ENCODE results near the gene TEF.

TEF gene, protein sequence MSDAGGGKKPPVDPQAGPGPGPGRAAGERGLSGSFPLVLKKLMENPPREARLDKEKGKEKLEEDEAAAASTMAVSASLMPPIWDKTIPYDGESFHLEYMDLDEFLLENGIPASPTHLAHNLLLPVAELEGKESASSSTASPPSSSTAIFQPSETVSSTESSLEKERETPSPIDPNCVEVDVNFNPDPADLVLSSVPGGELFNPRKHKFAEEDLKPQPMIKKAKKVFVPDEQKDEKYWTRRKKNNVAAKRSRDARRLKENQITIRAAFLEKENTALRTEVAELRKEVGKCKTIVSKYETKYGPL

GRCh38 chr22:41381329-41382097 lies at the start of gene TEF:
Gene TEF (plus strand): TSS chr22:41381942. CDS start chr22:41382045, 103 bp downstream.
- peak; percentile 98 for DNase-seq
- in situ Hi-C loops (cut with MboI; ENCODE audit: low pct_unique_long_range_greater_than_20kb, low sequenced_read_pairs) = no loop called here

DNA sequence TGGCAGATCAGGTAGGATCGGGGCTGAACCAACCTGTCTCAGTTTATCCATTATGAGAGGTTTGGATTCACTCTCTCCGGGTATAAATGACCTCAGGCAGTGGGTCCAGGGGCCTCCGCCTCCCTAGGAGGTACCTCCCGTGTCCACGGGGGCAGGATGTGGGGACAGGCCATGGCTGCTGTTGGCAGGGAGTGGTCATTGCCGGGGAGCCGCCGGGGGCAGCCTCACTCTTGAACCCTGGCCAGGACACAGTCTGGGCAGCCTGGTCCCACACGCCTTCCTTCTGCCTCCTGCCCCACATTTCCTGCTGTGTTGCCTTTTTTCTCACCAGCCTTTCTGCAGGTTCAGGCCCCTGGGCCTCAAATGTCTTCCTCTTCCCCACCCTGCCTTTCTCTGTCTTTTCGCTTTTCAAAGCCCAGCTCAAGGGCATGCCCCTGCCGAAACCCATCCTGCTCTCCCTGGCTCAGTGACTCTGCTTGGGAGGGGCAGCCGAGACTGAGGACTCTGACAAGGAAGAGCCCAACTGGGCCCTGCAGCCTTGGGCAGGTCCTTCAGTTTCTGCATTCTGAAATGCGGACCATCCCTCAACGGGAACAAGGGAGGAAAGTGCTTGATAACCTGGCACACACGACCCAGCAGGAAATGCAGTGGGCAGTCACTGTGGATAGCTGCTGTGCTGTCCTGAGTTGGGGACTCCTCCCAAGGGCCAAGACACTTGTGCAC lies 49.4 kb upstream of the TEF start:
- DNase-seq = no peak
- in situ Hi-C loops (cut with MboI; ENCODE audit: low pct_unique_long_range_greater_than_20kb, low sequenced_read_pairs) = no loop called here

GRCh38 chr22:41333806-41334205 lies 47.9 kb upstream of the TEF start:
- in situ Hi-C loops (cut with MboI; ENCODE audit: low pct_unique_long_range_greater_than_20kb, low sequenced_read_pairs) = no loop called here
- no peak for DNase-seq

- DNase-seq = no peak
- in situ Hi-C loops (cut with MboI; ENCODE audit: low pct_unique_long_range_greater_than_20kb, low sequenced_read_pairs) = no loop called here
Observed at GRCh38 chr22:41334215-41334614, 47.5 kb upstream of the TEF start.

DNA sequence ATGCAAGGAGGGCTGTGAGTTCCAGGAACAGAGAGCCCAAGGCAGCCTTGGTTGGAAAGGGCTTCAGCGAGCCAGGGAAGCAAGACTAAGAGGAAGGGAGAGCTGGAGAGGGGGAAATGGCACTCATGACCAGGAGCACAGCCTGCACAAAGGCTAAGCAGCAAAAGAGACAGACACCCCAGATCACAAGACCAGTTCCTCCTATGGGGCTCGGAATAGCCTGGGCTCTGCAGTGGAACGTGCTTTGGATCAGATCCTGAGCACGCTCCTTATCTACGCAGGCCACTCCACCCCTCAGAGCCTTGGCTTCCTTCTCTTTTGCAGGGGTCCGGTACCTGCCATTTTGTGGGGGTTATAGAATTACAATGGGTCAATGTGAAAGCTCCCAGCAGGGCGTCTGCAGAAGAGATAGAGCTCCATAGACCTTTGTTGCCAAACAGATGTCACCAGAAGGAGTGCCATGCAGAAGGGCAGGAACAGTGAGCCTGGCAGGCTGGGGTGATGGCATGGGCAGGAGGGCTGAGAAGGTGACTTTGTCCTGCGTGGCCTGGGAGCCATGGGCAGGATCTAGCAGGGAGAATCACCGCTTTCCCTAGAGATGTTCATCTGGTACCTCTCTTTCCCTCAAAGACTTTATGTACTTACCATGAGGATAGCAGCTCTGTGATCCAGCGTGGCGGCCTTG lies 46.6 kb upstream of the TEF start:
- in situ Hi-C loops (cut with MboI; ENCODE audit: low pct_unique_long_range_greater_than_20kb, low sequenced_read_pairs) = no loop called here
- DNase-seq = no peak

GRCh38 chr22:41338614-41339212 lies 43.0 kb upstream of the TEF start:
- in situ Hi-C loops (cut with MboI; ENCODE audit: low pct_unique_long_range_greater_than_20kb, low sequenced_read_pairs) = no loop called here
- DNase-seq = no peak

- in situ Hi-C loops (cut with MboI; ENCODE audit: low pct_unique_long_range_greater_than_20kb, low sequenced_read_pairs) = no loop called here
- DNase-seq = no peak
Observed at GRCh38 chr22:41339823-41340222, 41.9 kb upstream of the TEF start.

GRCh38 chr22:41340357-41340756 lies 41.4 kb upstream of the TEF start:
- in situ Hi-C loops (cut with MboI; ENCODE audit: low pct_unique_long_range_greater_than_20kb, low sequenced_read_pairs) = no loop called here

DNA sequence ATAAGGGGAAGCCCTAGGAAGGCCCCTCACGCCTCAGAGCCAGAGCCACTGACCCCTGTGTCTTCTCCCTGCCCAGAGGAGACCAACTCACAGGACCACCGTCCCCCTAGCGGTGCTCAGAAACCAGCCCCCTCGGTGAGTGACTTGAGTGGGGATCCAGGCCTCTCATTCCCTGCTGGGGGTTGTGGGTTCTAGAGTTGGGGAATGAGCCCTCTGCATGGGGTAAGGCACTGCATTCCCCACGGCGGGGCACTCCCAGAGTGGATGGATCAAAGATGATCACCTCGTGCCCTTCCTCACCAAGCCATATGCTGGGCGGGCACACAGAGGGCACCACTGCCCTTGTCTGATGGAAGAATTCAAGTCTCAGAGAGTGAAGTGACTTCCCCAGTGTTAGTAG lies 40.7 kb upstream of the TEF start:
- in situ Hi-C loops (cut with MboI; ENCODE audit: low pct_unique_long_range_greater_than_20kb, low sequenced_read_pairs) = no loop called here
- no peak for DNase-seq

More at GRCh38 chr22:41340357-41340756, 41.4 kb upstream of the TEF start:
- DNase-seq = no peak

- DNase-seq = no peak
Observed at GRCh38 chr22:41341990-41342389, 39.8 kb upstream of the TEF start.

GRCh38 chr22:41343300-41343699 lies 38.4 kb upstream of the TEF start:
- DNase-seq = no peak
- in situ Hi-C loops (cut with MboI; ENCODE audit: low pct_unique_long_range_greater_than_20kb, low sequenced_read_pairs) = no loop called here

More at GRCh38 chr22:41341990-41342389, 39.8 kb upstream of the TEF start:
- in situ Hi-C loops (cut with MboI; ENCODE audit: low pct_unique_long_range_greater_than_20kb, low sequenced_read_pairs) = no loop called here

DNA sequence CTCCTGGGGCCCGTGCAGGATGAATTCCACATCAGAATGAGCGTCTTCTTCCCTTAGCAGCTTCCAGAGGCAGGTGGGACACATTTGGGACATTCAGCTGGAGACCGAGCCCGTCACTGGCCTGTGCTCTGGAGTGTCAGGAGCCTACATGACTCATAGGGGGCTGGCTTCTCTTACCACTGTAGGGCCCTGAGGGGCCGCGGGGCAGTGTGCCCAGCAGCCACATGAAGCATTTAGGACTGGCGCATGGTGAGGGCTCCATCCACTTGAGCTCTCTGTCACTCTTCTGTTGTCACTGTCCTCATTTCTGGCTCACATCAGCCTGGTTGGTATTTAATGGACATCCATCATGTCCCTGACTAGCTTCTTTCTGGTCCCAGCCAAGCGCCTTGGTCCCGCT lies 38.0 kb upstream of the TEF start:
- in situ Hi-C loops (cut with MboI; ENCODE audit: low pct_unique_long_range_greater_than_20kb, low sequenced_read_pairs) = no loop called here
- no peak for DNase-seq

- no peak for DNase-seq
- in situ Hi-C loops (cut with MboI; ENCODE audit: low pct_unique_long_range_greater_than_20kb, low sequenced_read_pairs) = no loop called here
Observed at GRCh38 chr22:41344189-41344788, 37.5 kb upstream of the TEF start.

- DNase-seq = no peak
- in situ Hi-C loops (cut with MboI; ENCODE audit: low pct_unique_long_range_greater_than_20kb, low sequenced_read_pairs) = no loop called here
Observed at GRCh38 chr22:41345807-41346335, 35.9 kb upstream of the TEF start.

GRCh38 chr22:41347066-41347859 lies 34.5 kb upstream of the TEF start:
- in situ Hi-C loops (cut with MboI; ENCODE audit: low pct_unique_long_range_greater_than_20kb, low sequenced_read_pairs) = no loop called here
- no peak for DNase-seq

DNA sequence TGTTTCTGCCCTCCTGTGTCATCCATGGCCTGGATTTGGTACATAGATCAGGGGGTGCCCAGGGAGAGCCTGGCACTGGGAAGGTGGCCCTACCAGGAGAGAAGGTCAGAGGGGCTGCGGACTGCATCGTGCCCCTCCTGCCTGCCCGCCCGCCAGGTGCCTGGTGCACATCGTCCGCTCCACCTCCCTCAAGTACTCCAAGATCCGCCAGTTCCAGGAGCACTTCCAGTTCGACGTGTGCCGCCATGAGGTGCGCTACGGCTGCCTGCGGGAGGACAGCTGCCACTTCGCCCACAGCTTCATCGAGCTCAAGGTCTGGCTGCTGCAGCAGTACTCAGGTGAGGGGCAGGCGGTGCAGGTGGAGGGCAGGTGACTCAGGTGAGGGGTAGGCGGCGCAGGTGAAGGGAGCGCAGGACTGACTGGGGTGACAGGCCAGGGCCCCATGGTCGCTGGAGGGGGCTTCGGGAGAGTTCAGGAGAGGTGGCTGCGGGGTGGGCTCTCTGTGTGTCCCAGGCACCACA lies 32.7 kb upstream of the TEF start:
- no peak for DNase-seq
- in situ Hi-C loops (cut with MboI; ENCODE audit: low pct_unique_long_range_greater_than_20kb, low sequenced_read_pairs) = no loop called here

DNA sequence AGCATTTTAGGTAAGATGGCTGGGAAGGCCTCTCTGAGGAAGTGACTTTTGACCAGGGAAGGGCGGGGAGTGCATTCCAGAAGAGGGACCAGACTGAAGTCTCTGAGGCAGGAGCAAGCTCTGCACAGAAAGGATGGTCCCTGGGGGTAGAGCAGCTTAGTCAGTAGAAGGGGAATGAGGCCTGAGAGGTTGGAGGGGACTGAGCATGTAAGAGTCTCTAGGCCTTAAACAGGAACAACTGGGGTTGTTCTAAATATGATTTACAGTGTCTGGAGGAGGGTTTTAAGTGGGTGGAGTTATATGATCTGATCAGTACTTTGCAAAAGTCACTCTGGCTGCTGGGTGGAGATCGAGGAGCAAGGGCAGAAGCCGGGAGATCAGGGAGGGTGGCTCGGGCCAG lies 31.7 kb upstream of the TEF start:
- in situ Hi-C loops (cut with MboI; ENCODE audit: low pct_unique_long_range_greater_than_20kb, low sequenced_read_pairs) = no loop called here
- no peak for DNase-seq

DNA sequence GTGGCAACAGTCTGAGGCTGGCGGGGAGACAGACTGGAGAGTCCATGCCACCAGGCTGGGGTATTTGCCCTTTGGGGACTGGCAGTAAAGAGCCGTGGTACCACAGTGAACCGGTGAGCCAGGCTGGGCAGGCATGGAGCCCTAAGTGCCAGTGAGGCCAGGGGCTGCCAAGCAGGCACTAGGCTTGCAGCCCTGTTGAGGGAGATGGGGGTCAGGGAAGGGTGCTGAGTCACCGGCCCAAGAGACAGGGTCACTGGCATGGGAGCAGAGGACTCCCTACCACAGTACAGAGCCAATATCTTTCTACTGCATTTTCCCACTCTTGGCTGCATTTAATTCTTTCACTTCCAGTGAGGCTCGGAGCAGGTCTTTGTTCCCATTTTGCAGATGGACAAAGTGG lies 30.7 kb upstream of the TEF start:
- DNase-seq = no peak
- in situ Hi-C loops (cut with MboI; ENCODE audit: low pct_unique_long_range_greater_than_20kb, low sequenced_read_pairs) = no loop called here

Measured in KBM-7 (cell line).